ENCODE measurements around the gene APOA4.
"Not testable (repeated sequence)": the region's sequence is repeated elsewhere in the genome, so short reads cannot be mapped to it uniquely, and the experiment has no call there.

Gene APOA4

DNA sequence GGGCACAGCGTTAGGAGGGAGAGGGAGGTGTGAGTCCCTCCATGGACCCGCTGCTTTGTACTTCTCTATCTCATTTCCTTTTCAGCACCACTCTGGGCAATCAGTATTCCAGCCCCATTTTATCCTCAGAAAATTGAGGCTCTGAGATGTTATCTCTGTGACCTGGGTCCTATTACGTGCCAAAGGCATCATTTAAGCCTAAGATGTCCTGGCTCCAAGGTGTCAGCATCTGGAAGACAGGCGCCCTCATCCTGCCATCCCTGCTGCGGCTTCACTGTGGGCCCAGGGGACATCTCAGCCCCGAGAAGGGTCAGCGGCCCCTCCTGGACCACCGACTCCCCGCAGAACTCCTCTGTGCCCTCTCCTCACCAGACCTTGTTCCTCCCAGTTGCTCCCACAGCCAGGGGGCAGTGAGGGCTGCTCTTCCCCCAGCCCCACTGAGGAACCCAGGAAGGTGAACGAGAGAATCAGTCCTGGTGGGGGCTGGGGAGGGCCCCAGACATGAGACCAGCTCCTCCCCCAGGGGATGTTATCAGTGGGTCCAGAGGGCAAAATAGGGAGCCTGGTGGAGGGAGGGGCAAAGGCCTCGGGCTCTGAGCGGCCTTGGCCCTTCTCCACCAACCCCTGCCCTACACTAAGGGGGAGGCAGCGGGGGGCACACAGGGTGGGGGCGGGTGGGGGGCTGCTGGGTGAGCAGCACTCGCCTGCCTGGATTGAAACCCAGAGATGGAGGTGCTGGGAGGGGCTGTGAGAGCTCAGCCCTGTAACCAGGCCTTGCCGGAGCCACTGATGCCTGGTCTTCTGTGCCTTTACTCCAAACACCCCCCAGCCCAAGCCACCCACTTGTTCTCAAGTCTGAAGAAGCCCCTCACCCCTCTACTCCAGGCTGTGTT, 5.8 kb upstream of the APOA4 start:
- DNase-seq = no peak

DNA sequence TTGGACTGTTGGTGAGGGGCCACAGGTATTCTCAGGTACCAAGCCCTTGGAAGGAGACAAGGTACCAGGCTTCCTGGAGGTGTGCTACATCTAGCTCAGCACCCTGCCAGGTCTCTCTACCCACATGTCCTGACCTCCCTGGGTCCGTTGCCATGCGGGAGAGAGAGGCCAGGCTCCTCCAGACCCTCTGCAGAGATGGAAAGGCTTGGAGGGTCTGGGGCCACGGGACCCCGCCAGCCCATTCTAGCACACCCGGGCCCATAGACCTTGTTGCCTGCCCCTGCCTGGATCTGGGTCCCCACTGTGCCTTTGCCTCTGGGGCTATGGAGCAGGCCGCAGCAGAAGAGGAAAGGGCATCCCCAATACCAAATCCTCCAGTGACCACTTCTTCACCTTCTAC, 4.4 kb upstream of the APOA4 start:
- DNase-seq = no peak

DNA sequence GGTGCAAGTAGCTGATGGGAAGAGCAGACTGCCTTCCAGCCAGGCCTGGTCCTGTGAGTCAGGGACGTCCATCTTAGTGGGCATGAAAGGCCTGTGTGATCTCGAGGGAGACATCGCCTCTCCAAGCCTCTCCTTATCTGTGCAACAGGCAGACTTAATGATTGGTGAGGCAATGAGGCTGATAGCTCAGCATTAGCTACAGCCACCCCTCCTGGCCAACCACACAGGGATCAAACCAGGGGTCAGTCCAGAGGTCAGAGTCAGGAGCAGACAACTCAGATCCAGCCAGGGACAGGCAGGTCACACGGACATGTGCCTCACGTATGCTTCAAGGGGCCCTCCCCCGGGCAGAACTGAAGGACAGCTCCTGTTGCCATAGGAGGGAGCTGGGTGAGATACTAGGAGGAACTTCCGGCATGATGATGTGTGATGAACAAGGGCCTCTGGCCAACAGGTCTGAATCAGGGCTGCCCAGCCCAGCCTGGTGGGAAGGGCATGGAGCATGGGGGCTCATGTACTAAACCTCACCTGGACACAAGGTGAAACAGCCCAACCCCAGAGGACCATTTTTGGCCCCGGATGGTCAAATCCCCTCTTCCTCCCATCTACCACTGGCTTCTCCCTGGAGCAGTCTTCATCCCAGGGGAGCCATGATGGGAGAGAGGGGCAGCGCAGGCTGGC, 3.8 kb upstream of the APOA4 start:
- no peak for DNase-seq

DNA sequence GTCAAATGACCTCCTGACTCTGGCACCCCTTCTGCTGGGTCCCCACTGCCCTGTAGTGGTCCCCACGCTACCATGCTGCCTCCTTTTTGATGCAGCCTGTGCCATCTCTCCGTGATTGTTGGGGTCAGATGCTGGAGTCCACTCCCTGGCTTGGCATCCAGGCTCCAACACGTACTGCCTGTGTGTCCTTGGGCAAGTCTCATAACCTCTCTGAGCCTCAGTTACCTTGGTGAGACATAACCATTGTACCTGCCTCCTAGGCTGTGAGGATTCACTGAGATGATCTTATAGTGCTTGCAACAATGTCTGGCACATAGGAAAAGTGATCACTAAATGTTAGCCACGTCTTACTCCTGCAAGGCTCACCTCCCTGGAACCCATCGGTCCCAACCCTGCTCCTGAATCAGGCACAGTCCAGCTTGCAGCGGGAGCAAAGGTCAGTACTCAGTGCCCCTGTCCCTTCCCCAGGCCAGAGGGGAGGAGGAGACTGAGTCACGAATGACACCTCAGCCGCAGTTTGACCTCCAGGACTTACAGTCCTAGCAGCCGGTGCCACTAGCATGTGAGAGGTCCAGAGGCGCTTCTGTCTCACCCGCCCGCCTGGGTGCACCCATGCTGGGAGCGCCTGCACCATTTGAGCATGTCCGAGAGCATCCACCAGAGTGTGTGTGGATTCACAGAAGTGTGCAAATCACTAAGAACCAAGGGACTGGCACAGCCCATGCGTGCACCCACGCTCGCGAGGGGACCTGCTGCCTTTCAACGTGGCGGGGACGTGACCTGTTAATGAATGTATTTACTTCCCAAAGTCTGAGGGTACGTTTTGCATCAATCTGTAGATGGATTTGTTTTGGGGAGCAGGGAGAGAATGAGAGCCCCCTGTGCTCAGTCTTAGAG, 3.0 kb upstream of the APOA4 start:
- DNase-seq = no peak

DNA sequence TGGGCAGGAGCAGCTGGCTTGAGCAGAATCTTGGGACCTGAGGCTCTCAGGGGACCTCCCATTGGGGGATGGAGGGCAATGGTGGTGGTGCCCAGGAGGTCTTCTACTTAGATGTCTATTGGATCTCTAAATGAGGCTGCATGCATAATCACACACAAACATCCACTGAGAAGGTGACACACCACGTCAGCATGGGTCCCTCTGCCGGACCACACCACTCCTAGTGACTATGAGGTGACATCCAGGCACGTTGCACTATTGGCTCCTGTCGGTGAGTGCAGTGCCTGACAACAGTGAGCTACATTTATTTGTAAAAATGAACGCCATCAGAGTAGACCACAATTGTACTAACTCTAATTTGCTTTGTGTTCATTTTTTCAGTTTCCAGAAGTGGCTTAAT, 2.3 kb upstream of the APOA4 start:
- DNase-seq = no peak

DNA sequence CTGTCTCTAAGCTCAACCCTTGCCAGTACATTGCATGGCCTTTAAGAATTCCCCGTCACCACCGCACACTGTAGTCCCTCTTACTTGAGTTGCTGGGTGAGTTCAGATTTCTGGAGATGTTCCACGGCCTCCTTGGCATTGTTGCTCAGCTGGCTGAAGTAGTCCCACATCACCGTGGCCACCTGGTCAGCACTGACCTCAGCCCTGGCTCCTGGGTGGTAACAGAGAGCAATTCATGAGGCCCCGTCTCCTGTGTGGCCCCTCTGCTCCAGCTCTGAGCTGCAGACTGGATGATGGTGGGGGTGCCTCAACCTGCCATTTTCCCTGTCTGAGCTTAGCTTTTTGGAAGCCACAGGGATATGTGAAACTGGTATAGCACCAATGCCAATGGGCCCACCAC, 529 bp downstream of the APOA4 start:
- no peak for DNase-seq

DNA sequence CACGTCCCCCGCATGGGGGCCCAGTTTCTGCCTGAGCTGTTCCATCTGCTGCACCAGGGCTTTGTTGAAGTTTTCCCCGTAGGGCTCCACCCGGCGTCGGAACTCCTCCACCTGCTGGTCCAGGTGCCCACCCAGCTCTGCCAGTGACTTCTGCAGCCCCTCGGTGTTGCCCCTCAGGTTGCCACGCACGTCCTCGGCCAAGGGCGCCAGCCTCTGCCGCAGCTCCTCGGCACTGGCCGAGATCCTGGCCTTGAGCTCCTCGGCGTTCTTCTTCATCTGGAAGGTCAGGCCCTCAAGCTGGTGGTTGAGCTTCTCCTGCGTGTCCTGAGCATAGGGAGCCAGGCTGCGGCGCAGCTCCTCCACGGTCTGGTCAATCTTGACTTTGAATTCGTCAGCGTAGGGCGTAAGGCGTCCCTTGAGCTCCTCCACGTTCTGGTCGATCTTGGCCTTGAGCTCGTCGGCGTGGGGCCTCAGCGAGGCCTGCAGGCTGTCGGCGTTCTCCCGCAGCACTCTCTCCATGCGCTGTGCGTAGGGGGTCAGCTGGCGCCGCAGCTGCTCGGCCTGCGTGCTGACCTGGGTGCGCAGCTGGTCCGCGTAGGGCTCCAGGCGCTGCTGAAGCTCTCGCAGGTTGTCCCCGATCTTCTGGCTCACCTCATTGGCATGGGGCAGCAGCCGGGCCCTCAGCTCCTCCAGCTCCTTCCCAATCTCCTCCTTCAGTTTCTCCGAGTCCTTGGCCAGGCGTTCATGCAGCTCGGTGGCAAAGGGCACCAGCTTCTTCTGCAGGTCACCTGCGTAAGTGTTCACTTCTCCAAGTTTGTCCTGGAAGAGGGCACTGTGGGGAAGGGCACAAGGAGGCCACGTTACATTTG, 1.8 kb downstream of the APOA4 start:
- DNase-seq = no peak

DNA sequence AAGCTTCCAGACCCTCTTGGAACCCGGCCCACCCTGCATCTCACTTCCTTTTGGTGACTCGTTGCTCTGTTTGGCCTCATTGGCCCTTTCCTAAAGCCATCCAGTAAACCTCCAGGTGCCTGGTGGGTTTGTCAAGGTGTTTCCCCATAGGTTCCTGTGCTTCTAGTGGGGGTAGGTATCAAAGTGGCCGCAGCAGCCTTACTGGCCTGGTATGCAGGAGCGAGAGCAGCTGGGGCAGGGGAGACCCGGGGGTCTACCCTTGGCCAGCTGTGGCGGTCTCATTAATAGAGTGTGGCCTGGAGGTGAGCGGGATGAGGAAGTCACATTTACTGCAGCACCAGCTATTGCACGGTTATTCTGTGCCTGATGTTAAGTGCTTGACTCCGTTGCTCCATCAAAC, 4.1 kb downstream of the APOA4 start:
- DNase-seq = no peak

DNA sequence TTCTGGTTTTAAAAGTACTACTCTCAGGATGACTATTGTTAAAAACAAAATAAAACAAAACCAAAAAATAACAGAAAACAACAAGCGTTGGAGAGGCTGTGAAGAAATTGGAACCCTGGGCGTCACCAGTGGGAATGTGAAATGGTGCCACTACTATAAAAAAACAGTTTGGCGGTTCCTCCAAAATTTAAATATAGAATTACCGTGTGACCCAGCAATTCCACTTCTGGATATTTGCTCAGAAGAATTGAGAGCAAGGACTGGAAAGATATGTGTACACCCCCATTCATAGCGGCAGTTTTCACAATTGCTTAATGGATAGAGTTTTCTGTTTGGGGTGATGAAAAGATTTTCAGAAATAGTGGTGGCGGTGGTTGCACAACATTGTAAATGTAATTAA, 8.6 kb downstream of the APOA4 start:
- no peak for DNase-seq

DNA sequence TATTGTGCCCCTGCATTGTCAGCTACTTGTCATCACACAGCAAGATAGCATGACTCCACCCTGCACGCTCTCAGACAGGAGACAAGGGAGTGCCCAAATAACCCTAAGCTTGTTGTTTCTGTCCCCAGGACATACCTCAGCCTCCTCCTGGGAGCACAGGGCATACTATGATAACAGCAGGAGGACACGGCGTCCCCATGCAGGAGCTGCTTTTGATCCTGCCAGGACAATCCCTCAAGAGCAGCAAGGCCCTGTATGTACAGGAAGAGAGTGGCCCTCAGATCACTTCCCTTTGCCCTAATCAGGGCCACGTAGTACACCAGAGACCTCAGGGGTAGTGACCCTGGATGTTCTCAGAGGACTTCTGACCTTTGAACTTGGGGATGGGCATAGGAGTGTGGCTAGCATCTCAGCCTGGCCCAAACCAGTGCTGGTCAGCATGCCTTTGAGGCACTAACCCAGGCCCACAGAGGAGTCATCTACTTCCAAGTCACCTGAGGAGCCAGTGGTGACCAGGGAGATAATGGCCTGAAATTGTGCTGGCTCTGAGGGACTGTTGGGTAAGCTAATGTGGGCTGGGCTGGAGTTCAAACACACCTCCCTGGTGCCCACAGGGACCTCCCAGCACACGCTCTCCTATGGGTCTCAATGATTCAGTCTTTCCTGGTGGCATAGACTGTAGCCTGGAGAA, 9.2 kb downstream of the APOA4 start:
- DNase-seq = no peak

DNA sequence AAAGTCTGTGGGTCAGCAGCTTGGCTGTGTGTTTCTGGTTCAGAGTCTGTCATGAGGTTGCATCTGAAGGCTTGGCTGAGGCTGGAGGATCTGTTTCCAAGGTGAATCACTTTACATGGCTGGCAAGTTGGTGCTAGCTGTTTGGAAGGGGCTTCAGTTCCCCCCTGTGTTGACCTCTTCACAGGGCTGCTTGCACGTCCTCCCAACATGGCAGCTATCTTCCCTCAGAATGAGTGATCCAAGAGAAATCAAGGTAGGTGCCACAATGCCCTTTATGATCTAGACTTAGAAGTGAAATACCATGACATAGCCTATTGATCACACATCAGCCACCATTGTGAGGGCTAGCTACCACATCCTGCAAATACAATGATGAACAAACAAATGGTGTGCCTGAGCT, 9.9 kb downstream of the APOA4 start:
- no peak for DNase-seq

DNA sequence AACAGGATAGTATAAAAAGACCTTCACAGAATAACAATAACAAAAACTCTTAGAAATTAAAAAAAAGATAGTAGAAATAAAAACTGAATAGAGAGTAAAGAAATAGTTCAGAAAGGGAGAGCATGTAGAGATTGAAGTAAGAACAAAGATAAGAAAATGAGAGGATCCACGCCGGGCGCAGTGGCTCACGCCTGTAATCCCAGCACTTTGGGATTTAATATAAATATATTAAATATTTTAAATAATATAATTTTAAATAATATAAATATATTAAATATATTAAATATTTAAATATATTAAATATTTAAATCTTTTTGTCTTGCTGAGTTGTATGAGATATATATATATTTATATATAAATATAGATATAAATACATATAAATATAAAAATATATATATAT, 11.0 kb downstream of the APOA4 start:
- DNase-seq = no peak

DNA sequence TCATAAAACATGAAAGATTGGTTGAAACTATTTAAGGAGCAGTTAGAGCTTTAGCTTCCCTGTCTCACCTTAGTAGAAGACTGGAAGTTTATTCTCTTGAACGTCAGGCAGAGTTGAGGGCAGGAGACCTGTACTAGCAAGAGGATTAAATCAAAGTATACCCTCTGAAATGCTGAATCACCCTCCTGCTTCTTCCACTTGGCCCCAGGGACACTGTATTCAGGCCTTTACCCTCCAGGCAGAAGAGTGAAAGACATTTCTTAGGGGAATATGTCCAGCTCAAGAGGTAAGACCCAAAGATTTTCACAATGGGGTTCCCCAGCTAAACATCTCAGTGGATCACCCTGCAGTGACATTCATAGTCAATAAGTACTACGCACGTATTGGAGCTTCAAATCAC, 11.9 kb downstream of the APOA4 start:
- no peak for DNase-seq

DNA sequence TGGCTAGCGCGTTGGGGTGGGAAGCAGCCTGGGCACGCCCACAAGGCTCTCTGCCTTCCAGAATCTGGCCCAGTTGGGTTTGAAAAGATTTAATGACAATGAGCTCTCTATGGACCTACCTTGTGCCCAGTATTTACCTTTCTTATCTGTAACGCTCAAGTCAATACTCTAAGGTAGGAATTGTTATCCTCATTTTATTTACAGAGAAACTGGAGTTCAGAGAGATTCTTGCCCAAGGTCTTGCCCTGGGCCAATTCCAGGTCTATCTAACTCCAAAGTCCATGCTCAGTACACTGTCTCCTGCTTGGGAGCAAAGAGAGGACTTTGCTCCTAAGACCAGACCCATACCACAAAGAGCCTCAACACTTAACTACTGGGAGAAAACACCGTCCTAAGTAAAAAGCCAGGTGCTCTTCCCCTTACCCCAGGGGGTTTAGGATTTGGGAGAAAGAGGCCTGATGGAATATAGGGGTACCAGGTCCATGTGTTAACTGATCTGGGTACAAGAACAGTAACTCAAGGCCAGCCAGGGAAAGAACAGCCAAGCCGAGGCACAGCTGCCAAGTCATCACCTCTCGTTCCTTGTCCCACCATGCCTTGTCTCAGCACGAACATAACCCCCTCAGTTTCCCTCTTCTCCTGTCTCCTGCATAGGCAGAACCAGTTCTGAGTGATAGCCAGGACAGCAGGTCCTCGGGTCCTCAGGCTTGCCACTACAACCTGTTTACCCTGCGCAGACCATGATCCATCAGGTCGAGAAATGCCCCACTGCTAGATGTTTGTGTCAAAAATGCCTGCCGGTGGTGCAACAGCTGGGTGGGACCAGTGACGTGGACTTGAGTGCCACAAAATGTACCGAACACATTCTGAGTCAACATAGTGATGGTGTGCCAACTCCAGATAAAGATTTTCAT, 14.6 kb downstream of the APOA4 start:
- DNase-seq = no peak

DNA sequence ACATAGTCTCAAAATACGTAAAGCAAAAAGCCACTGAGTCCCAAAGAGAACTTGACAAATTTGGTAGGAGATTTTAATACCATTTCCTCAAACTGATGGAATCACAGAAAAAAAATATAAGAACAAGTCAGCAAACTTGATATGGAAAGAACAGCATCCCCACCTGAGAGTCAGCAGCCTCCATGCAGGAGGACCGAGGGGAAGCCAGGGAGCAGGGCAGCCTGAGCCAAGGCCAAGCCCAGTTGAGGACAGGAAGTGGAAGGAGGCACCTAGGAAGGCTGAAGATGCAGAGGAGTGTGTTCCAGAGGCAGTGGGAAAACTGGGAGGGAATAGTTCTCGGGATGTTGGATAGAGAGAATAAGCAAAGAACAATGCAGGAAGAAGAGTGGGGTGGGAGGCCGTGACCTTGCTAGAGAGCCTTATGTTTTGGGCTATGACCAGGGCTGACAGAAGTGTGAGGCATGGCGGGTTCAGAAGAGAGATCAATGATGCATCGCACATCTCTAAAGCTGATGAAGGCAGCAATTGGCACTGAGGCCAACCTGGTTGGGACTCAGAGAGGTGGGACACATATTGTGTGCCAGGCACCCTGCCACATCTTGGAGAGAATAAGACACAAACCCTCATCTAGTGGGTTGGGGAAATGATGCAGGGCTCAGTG, 15.4 kb downstream of the APOA4 start:
- no peak for DNase-seq

DNA sequence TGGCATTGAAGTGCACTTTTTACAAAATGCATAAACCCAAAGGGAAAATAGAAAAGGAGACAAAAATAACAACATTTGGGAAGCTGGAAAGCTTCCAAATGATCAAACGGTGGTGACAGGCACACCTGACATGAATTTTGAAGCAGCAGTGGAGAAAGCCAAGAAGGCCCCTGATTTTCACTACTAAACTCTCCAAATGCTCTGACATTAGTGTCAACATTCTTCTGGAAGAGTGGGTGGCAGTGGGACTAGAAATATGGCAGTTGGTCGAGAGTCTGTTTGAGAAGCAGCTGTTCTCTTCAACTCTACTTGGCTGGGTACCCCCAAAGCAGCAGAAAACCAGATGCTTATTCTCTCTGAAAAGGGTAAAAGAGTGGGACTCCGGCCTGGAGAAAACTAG, 19.1 kb downstream of the APOA4 start:
- DNase-seq = no peak

DNA sequence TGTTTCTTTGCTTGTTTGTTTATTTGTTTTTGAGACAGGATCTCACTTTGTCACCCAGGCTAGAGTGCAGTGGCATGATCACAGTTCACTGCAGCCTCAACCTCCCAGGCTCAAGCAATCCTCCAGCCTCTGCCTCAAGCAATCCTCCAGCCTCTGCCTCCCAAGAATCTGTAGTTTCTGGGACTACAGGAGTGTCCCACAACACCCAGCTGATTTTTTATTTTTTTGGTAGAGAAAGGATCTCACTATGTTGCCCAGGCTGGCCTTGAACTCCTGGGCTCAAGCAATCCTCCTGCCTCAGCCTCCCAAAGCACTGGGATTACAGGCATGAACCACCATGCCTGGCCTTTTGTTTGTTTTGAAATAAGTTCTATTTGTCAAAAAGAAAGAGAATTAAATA, 21.4 kb downstream of the APOA4 start:
- DNase-seq = not testable (repeated sequence)

DNA sequence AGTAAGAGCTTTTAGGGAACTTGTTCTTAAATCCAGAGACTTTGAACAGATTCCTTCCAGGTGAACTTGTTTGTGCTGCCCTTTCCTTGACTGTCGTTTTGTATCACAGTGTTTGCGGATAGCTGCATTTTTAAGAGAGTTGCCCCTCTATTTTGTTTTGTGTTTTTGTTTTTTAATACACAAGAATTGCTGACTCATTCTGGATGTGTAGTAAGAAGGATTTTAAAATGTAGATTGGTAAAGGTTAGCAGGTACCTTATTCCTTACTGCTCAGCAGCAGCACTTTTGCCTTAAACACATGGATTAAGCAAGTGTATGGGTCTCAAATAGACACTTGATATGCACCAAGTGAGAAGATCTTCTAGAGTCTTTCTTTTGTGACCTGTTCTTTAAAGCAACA, 22.5 kb downstream of the APOA4 start:
- DNase-seq = no peak

DNA sequence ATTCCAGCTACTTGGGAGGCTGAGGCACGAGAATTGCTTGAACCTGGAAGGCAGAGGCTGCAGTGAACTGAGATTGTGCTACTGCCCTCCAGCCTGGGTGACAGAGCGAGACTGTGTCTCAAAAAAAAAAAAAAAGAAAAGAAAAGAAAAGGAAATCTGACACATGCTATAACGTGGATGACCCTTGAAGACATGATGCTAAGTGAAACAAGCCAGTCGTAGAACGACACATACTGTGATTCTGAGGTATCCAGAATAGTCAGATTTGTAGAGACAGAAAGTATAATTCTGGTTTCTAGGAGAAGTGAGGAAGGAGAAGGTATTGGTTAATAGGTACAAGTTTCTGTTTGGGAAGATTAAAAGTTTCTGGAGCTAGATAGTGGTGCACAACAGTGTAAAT, 24.7 kb downstream of the APOA4 start:
- DNase-seq = no peak

DNA sequence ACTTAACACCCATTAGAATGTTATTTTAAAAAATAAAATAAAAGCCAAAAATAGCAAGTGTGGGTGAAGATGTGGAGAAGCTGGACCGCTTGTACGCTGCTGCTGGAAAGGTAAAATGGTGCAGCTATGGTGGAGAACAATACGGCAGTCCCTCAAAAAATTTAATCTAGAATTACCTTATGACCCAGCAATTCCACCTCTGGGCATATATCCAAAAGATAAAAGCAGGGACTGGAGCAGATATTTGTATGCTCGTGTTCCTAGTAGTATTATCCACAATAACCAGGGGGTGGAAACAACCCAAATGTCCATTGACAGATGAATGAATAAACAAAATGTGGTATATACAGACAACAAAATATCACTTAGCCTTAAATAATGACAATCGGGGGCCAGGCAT, 25.3 kb downstream of the APOA4 start:
- no peak for DNase-seq

All from bone marrow (tissue), 2 donors.